IMR-90 (cell line): ENCODE data around the gene SIGLEC7. TPM values are rescaled to one million over a fixed set of nuclear protein-coding genes. Genes with fewer than 3 reads are reported as not detected.

ENCODE experiments used
- ATAC-seq: fragments of 200-7000 bp; cut with Tn5 transposase; 2 replicates; pipeline ENCODE4 v1.9.1; 2020; ENCODE audit warnings: low read depth, mild to moderate bottlenecking, moderate library complexity
- BruUV-seq: library from RNA; stranded (reverse); fragments of 400-500 nt; replicated peaks from 2 replicates; lab custom pipeline; 2021; lab: Mats Ljungman, UMichigan
- CTCF ChIA-PET: fragments of 300-600 bp; formaldehyde crosslinking; extraction: SDS; loops from one replicate; lab custom pipeline; 2021; ENCODE audit warnings: antibody characterized with exemption; lab: Yijun Ruan, JAX
- POLR2A ChIA-PET: fragments of 300-600 bp; sonication (Branson Sonifier 250); formaldehyde crosslinking; loops from one replicate; lab custom pipeline; 2022; ENCODE audit warnings: antibody characterized with exemption; ENCODE audit not compliant: unreplicated experiment; lab: Charles Lee
- DNase-seq: peaks from one replicate; pipeline ENCODE4 v3.0.0; 2013
- H2AFZ ChIP-seq: replicated peaks from 2 replicates; pipeline ENCODE3; 2013; ENCODE audit warnings: low read length, mild to moderate bottlenecking; ENCODE audit not compliant: poor library complexity
- H2AK5ac ChIP-seq: 2 replicates; pipeline ENCODE4 v1.6.1; 2013; ENCODE audit warnings: low read depth, low read length, inconsistent platforms
- H2AK9ac ChIP-seq: replicated peaks from 2 replicates; pipeline ENCODE3; 2013; ENCODE audit warnings: mild to moderate bottlenecking, low read depth, low read length, moderate library complexity; ENCODE audit not compliant: poor library complexity
- H2BK120ac ChIP-seq: 2 replicates; pipeline ENCODE4 v1.6.1; 2013; ENCODE audit warnings: low read depth, low read length, inconsistent platforms
- H2BK15ac ChIP-seq: 3 replicates; pipeline ENCODE4 v1.6.1; 2013; ENCODE audit warnings: low read depth, low read length, inconsistent platforms
- H2BK20ac ChIP-seq: 2 replicates; pipeline ENCODE4 v1.6.1; 2013; ENCODE audit warnings: low read depth, mild to moderate bottlenecking, inconsistent platforms, low read length, moderate library complexity
- H2BK5ac ChIP-seq: 2 replicates; pipeline ENCODE4 v1.6.1; 2013; ENCODE audit warnings: mild to moderate bottlenecking, low read depth, low read length, inconsistent platforms; ENCODE audit not compliant: poor library complexity, severe bottlenecking
- H3K14ac ChIP-seq: replicated peaks from 2 replicates; pipeline ENCODE4 v1.6.1; 2013; ENCODE audit warnings: low read depth, low read length, inconsistent platforms
- H3K18ac ChIP-seq: 2 replicates; pipeline ENCODE4 v1.6.1; 2013; ENCODE audit warnings: low read depth, low read length, control low read depth
- H3K23ac ChIP-seq: 2 replicates; pipeline ENCODE4 v1.6.1; 2013; ENCODE audit warnings: low read depth, low read length, inconsistent platforms
- H3K27ac ChIP-seq: 2 replicates; pipeline ENCODE4 v1.5.1; 2013; ENCODE audit warnings: mild to moderate bottlenecking, control low read depth, low read length; ENCODE audit not compliant: insufficient read depth
- H3K27me3 ChIP-seq: 2 replicates; pipeline ENCODE4 v1.6.1; 2013; ENCODE audit warnings: low read length; ENCODE audit not compliant: control insufficient read depth, insufficient read depth
- H3K36me3 ChIP-seq: 2 replicates; pipeline ENCODE4 v1.6.1; 2013; ENCODE audit warnings: low read length, mixed read lengths; ENCODE audit not compliant: control insufficient read depth, insufficient read depth
- H3K4ac ChIP-seq: 2 replicates; pipeline ENCODE4 v1.6.1; 2013; ENCODE audit warnings: low read depth, low read length, inconsistent platforms
- H3K4me1 ChIP-seq: 2 replicates; pipeline ENCODE4 v1.6.1; 2013; ENCODE audit warnings: low read length, mixed read lengths; ENCODE audit not compliant: control insufficient read depth, insufficient read depth
- H3K4me2 ChIP-seq: 2 replicates; pipeline ENCODE4 v1.6.1; 2013; ENCODE audit warnings: low read depth, mild to moderate bottlenecking, control low read depth, low read length, moderate library complexity
- H3K4me3 ChIP-seq: 2 replicates; pipeline ENCODE4 v1.5.1; 2013; ENCODE audit warnings: low read depth, mild to moderate bottlenecking, control low read depth, low read length, moderate library complexity; ENCODE audit not compliant: insufficient read depth
- H3K56ac ChIP-seq: 2 replicates; pipeline ENCODE4 v1.6.1; 2013; ENCODE audit warnings: low read length, inconsistent platforms; ENCODE audit not compliant: insufficient read depth; ENCODE audit errors: extremely low read depth
- H3K79me1 ChIP-seq, 2 experiments: 2 replicates each; pipeline ENCODE4 v1.6.1; 2013; ENCODE audit warnings: low read length in 2 of 2, inconsistent platforms in 1 of 2, low read depth in 1 of 2
- H3K9ac ChIP-seq: 2 replicates; pipeline ENCODE4 v1.6.1; 2013; ENCODE audit warnings: low read depth, low read length, control low read depth
- H3K9me1 ChIP-seq: 2 replicates; pipeline ENCODE4 v1.6.1; 2013; ENCODE audit warnings: low read length, inconsistent platforms; ENCODE audit not compliant: insufficient read depth
- H3K9me3 ChIP-seq: 2 replicates; pipeline ENCODE4 v1.6.1; 2013; ENCODE audit warnings: low read length; ENCODE audit not compliant: control insufficient read depth, insufficient read depth
- H4K20me1 ChIP-seq: 2 replicates; pipeline ENCODE4 v1.6.1; 2013; ENCODE audit warnings: low read length, inconsistent platforms; ENCODE audit not compliant: insufficient read depth
- H4K5ac ChIP-seq: 2 replicates; pipeline ENCODE4 v1.6.1; 2013; ENCODE audit warnings: mild to moderate bottlenecking, low read depth, low read length, control low read depth
- H4K8ac ChIP-seq, 2 experiments: 2 replicates each; pipeline ENCODE4 v1.6.1; 2013; ENCODE audit warnings: low read depth in 2 of 2, low read length in 2 of 2, control low read depth in 1 of 2, inconsistent platforms in 1 of 2
- H4K91ac ChIP-seq: 2 replicates; pipeline ENCODE4 v1.6.1; 2013; ENCODE audit warnings: low read depth, low read length, inconsistent platforms; ENCODE audit not compliant: insufficient read depth
- BHLHE40 ChIP-seq: fragments of 150-350 bp; IDR thresholded peaks from 2 replicates; pipeline ENCODE4 v1.6.1; 2016; ENCODE audit warnings: mild to moderate bottlenecking, low read depth, low read length
- CEBPB ChIP-seq: IDR thresholded peaks from 2 replicates; pipeline ENCODE4 v1.6.1; 2012; ENCODE audit warnings: low read depth, low read length, improper control_type of control experiment
- CHD1 ChIP-seq: IDR thresholded peaks from 2 replicates; pipeline ENCODE4 v1.6.1; 2012; ENCODE audit warnings: low read depth, low read length, improper control_type of control experiment
- FOS ChIP-seq: fragments of 150-350 bp; IDR thresholded peaks from 2 replicates; pipeline ENCODE4 v1.6.1; 2016; ENCODE audit warnings: low read depth, low read length
- MAFK ChIP-seq: IDR thresholded peaks from 2 replicates; pipeline ENCODE4 v1.6.1; 2012; ENCODE audit warnings: low read depth, low read length, improper control_type of control experiment
- MAZ ChIP-seq: IDR thresholded peaks from 2 replicates; pipeline ENCODE4 v1.6.1; 2012; ENCODE audit warnings: low read depth, mild to moderate bottlenecking, low read length, improper control_type of control experiment, moderate library complexity, borderline replicate concordance
- MXI1 ChIP-seq: IDR thresholded peaks from 2 replicates; pipeline ENCODE4 v1.6.1; 2012; ENCODE audit warnings: low read depth, mild to moderate bottlenecking, low read length, moderate library complexity, borderline replicate concordance
- NFE2L2 ChIP-seq: fragments of 150-350 bp; IDR thresholded peaks from 2 replicates; pipeline ENCODE4 v1.6.1; 2016; ENCODE audit warnings: low read depth, mild to moderate bottlenecking, low read length
- POLR2A ChIP-seq: IDR thresholded peaks from 2 replicates; pipeline ENCODE4 v1.6.1; 2012; ENCODE audit warnings: mild to moderate bottlenecking, low read depth, low read length
- RAD21 ChIP-seq: IDR thresholded peaks from 2 replicates; pipeline ENCODE4 v1.6.1; 2012; ENCODE audit warnings: low read length, improper control_type of control experiment
- RCOR1 ChIP-seq: IDR thresholded peaks from 2 replicates; pipeline ENCODE4 v1.6.1; 2012; ENCODE audit warnings: mild to moderate bottlenecking, low read length, improper control_type of control experiment; ENCODE audit not compliant: insufficient replicate concordance
- RFX5 ChIP-seq: IDR thresholded peaks from 2 replicates; pipeline ENCODE4 v1.8.0; 2012; ENCODE audit warnings: low read depth, mild to moderate bottlenecking, low read length, moderate library complexity
- SMC3 ChIP-seq: fragments of 150-350 bp; IDR thresholded peaks from 2 replicates; pipeline ENCODE4 v1.6.1; 2016; ENCODE audit warnings: low read depth, mild to moderate bottlenecking, antibody characterized with exemption, low read length, moderate library complexity
- WGBS, 2 experiments: methylation state at CpG; one replicate each; pipeline versions ENCODE4 v1.1.5 to v1.1.7; 2013; ENCODE audit warnings: missing lambda C conversion rate in 2 of 2; ENCODE audit not compliant: insufficient read length in 1 of 2; ENCODE audit errors: extremely low coverage in 2 of 2; 5-methylcytosine and 5-hydroxymethylcytosine counted together
- dilution Hi-C: fragments of 300-500 bp; cut with HindIII; formaldehyde crosslinking; loops from one replicate; pipeline ENCODE4 v1.14.3; 2018; ENCODE audit warnings: low sequenced_read_pairs; ENCODE audit not compliant: unreplicated experiment
- in situ Hi-C: fragments of 300-500 bp; cut with MboI; formaldehyde crosslinking; loops from 3 replicates; pipeline ENCODE4 v1.14.3; 2019; ENCODE audit warnings: low sequenced_read_pairs, inconsistent platforms, mixed read lengths
- intact Hi-C: fragments of 100-400 bp; cut with micrococcal nuclease; formaldehyde crosslinking; loops from 2 replicates; pipeline ENCODE4 v1.10.0; 2022
- polyA plus RNA-seq, 3 experiments: library from polyadenylated mRNA; depleted of rRNA; stranded (reverse); fragments of >200 nt; gene quantifications; 2 replicates each; pipeline ENCODE4 v1.2.3, GENCODE V29; 2012; ENCODE audit warnings: low replicate concordance in 1 of 3
- total RNA-seq: library from RNA; depleted of rRNA; stranded (reverse); fragments of >200 nt; gene quantifications from 2 replicates; pipeline ENCODE4 v1.2.3, GENCODE V29; 2012
- TF ChIP-seq, protein P1 (sequence below): fragments of 150-350 bp; IDR thresholded peaks from 2 replicates; pipeline ENCODE4 v1.6.1; 2017; ENCODE audit warnings: mild to moderate bottlenecking, antibody characterized with exemption, low read length, low read depth
- TF ChIP-seq, protein P2 (sequence below): fragments of 150-350 bp; IDR thresholded peaks from 2 replicates; pipeline ENCODE4 v1.6.1; 2016; ENCODE audit warnings: low read depth, mild to moderate bottlenecking, low read length, moderate library complexity, borderline replicate concordance
- TF ChIP-seq, protein P3 (sequence below): conservative IDR thresholded peaks from 2 replicates; pipeline ENCODE4 v1.5.1; 2012; ENCODE audit warnings: mild to moderate bottlenecking, low read depth, low read length, improper control_type of control experiment

Gene SIGLEC7
- total and polyA plus RNA-seq, 2 of the 4 experiments (the other 2 are of a cell fraction) = not detected

DNA sequence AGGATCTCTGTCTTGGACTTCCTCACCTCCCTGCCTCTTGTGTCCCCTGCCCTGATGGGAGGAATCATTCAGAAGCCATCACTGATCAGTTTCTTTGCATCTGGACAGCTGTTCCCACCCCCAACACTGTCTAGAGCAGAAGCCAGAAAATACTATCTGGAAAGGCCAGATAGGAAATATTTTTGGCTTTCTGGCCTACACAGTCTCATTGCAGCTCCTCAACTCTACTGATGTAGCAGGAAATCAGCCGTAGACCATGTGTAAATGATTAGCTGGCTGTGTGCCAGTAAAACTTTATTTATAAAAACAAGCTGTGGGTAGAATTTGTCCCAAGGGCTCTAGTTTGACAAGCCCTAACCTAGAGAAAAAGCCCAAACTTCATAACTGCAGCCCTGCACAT lies 5.6 kb downstream of the SIGLEC7 start:
- WGBS, 2 experiments = no CpG with 5 or more reads among the region's 1 CpG
- CTCF ChIA-PET = interaction anchor here (0.7 kb wide), 1 partner anchor 20 kb away, joined by 3 read pairs; no protein-coding TSS in a partner anchor

More for the DNA sequence above, 5.6 kb downstream of the SIGLEC7 start:
- DNase-seq = no peak
- Histone ChIP-seq H3K9me1 (no peaks in the 10 kb centered on the region), H2BK120ac (no peak overlapping the region), H4K20me1 (no peaks in the 10 kb centered on the region), H4K5ac (no peak overlapping the region), H3K27me3 (no peaks in the 10 kb centered on the region; the same call in 1 of the 2 replicates), H3K4me2 (no peak overlapping the region), H3K18ac (no peak overlapping the region), H3K27ac (no peak overlapping the region), H2AK5ac (no peak overlapping the region), H3K36me3 (no peaks in the 10 kb centered on the region), H3K23ac (no peak overlapping the region), H3K79me1 (no peaks in the 10 kb centered on the region), H3K14ac (no peak overlapping the region), H2AFZ (no peak overlapping the region), H3K4me3 (no peak overlapping the region), H3K4ac (no peak overlapping the region), H3K56ac (no peak overlapping the region), H2BK20ac (no peak overlapping the region), H4K91ac (no peak overlapping the region), H2BK5ac (no peak overlapping the region), H2AK9ac (no peak overlapping the region), H3K9ac (no peak overlapping the region), H3K9me3 (no peaks in the 10 kb centered on the region), H2BK15ac (no peak overlapping the region), H3K4me1 (no peaks in the 10 kb centered on the region), H4K8ac (no peak overlapping the region)
- no TSS peak for BruUV-seq
- POLR2A ChIA-PET = no interaction called here
- ATAC-seq = no peak
- TF ChIP-seq SMC3 (no peak), RCOR1 (no peak), CHD1 (no peak), POLR2A (no peak), RFX5 (no peak), BHLHE40 (no peak), MAZ (no peak), MAFK (no peak), NFE2L2 (no peak), CEBPB (no peak), FOS (no peak), MXI1 (no peak), RAD21 (no peak)
- TF ChIP-seq, protein P1, sequence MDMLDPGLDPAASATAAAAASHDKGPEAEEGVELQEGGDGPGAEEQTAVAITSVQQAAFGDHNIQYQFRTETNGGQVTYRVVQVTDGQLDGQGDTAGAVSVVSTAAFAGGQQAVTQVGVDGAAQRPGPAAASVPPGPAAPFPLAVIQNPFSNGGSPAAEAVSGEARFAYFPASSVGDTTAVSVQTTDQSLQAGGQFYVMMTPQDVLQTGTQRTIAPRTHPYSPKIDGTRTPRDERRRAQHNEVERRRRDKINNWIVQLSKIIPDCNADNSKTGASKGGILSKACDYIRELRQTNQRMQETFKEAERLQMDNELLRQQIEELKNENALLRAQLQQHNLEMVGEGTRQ = no peak
- TF ChIP-seq, protein P2, sequence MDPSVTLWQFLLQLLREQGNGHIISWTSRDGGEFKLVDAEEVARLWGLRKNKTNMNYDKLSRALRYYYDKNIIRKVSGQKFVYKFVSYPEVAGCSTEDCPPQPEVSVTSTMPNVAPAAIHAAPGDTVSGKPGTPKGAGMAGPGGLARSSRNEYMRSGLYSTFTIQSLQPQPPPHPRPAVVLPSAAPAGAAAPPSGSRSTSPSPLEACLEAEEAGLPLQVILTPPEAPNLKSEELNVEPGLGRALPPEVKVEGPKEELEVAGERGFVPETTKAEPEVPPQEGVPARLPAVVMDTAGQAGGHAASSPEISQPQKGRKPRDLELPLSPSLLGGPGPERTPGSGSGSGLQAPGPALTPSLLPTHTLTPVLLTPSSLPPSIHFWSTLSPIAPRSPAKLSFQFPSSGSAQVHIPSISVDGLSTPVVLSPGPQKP = no peak
- TF ChIP-seq, protein P3, sequence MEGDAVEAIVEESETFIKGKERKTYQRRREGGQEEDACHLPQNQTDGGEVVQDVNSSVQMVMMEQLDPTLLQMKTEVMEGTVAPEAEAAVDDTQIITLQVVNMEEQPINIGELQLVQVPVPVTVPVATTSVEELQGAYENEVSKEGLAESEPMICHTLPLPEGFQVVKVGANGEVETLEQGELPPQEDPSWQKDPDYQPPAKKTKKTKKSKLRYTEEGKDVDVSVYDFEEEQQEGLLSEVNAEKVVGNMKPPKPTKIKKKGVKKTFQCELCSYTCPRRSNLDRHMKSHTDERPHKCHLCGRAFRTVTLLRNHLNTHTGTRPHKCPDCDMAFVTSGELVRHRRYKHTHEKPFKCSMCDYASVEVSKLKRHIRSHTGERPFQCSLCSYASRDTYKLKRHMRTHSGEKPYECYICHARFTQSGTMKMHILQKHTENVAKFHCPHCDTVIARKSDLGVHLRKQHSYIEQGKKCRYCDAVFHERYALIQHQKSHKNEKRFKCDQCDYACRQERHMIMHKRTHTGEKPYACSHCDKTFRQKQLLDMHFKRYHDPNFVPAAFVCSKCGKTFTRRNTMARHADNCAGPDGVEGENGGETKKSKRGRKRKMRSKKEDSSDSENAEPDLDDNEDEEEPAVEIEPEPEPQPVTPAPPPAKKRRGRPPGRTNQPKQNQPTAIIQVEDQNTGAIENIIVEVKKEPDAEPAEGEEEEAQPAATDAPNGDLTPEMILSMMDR = no peak
- in situ Hi-C loops (no loop called here), intact Hi-C loops (no loop called here), dilution Hi-C loops (no loop called here)
